DND-41 (cell line): ENCODE data around the gene TOLLIP.

ENCODE experiments used
- ATAC-seq: fragments of 200-7000 bp; cut with Tn5 transposase; 3 replicates; pipeline ENCODE4 v1.9.1; 2021; ENCODE audit warnings: low read depth; ENCODE audit not compliant: insufficient read depth
- DNase-seq: peaks from one replicate; pipeline ENCODE4 v3.0.0-alpha.2; 2020
- H2AFZ ChIP-seq: 2 replicates; pipeline ENCODE4 v1.6.0; 2012; ENCODE audit warnings: low read depth, low read length
- H3K27ac ChIP-seq: 2 replicates; pipeline ENCODE4 v1.5.1; 2012; ENCODE audit warnings: low read length, inconsistent platforms
- H3K27me3 ChIP-seq: fragments of 200-600 bp; sonication (generic); 2 replicates; pipeline ENCODE4 v1.6.0; 2012; ENCODE audit warnings: low read length, mild to moderate bottlenecking, inconsistent platforms; ENCODE audit not compliant: insufficient read depth, poor library complexity
- H3K36me3 ChIP-seq: 2 replicates; pipeline ENCODE4 v1.5.1; 2012; ENCODE audit warnings: low read length, inconsistent platforms; ENCODE audit not compliant: insufficient read depth
- H3K4me1 ChIP-seq: 2 replicates; pipeline ENCODE4 v1.5.1; 2012; ENCODE audit warnings: mild to moderate bottlenecking, low read length; ENCODE audit not compliant: insufficient read depth
- H3K4me2 ChIP-seq: 2 replicates; pipeline ENCODE4 v1.6.0; 2012; ENCODE audit warnings: mild to moderate bottlenecking, moderate library complexity, low read length, inconsistent platforms; ENCODE audit not compliant: insufficient read depth
- H3K4me3 ChIP-seq, 2 experiments: fragments of 200-600 bp in 1 of 2; shearing (Covaris generic) in 1 of 2; 2 replicates each; pipeline ENCODE4 v1.5.1; 2012 to 2016; ENCODE audit warnings: inconsistent platforms in 2 of 2, low read length in 2 of 2, mild to moderate bottlenecking in 2 of 2, low read depth in 1 of 2, moderate library complexity in 1 of 2
- H3K79me2 ChIP-seq: 2 replicates; pipeline ENCODE4 v1.6.0; 2012; ENCODE audit warnings: low read length, inconsistent platforms; ENCODE audit not compliant: insufficient read depth
- H3K9ac ChIP-seq: 2 replicates; pipeline ENCODE4 v1.6.0; 2012; ENCODE audit warnings: low read depth, mild to moderate bottlenecking, inconsistent platforms, low read length, moderate library complexity
- H3K9me3 ChIP-seq: 2 replicates; pipeline ENCODE4 v1.5.1; 2012; ENCODE audit warnings: low read length, moderate library complexity, mild to moderate bottlenecking, inconsistent platforms; ENCODE audit not compliant: insufficient read depth, severe bottlenecking
- H4K20me1 ChIP-seq: 2 replicates; pipeline ENCODE4 v1.6.0; 2012; ENCODE audit warnings: low read length; ENCODE audit not compliant: insufficient read depth
- EZH2 ChIP-seq: IDR thresholded peaks from 3 replicates; pipeline ENCODE4 v1.6.1; 2012; ENCODE audit warnings: borderline replicate concordance, low read depth, mild to moderate bottlenecking, moderate library complexity, low read length, inconsistent platforms; ENCODE audit not compliant: severe bottlenecking
- TF ChIP-seq, protein P1 (sequence below): IDR thresholded peaks from 2 replicates; pipeline ENCODE4 v1.5.1; 2012; ENCODE audit warnings: borderline replicate concordance, low read length, moderate library complexity, mild to moderate bottlenecking; ENCODE audit not compliant: poor library complexity, severe bottlenecking; ENCODE audit errors: extremely low read depth

TOLLIP gene

GRCh38 chr11:1292644-1293618 lies 16.5 kb downstream of the TOLLIP start:
- Histone ChIP-seq H3K27ac (no peak overlapping the region), H2AFZ (no peak overlapping the region), H3K4me3 (no peak overlapping the region), H3K4me2 (no peak overlapping the region), H3K4me1 (no peaks in the 10 kb centered on the region), H3K9ac (no peak overlapping the region), H3K9me3 (no peaks in the 10 kb centered on the region), H3K36me3 (peaks cover 69% of the 10 kb centered on the region), H3K27me3 (no peaks in the 10 kb centered on the region), H4K20me1 (peaks cover 60% of the 10 kb centered on the region), H3K79me2 (peaks cover 30% of the 10 kb centered on the region)
- TF ChIP-seq, protein P1, sequence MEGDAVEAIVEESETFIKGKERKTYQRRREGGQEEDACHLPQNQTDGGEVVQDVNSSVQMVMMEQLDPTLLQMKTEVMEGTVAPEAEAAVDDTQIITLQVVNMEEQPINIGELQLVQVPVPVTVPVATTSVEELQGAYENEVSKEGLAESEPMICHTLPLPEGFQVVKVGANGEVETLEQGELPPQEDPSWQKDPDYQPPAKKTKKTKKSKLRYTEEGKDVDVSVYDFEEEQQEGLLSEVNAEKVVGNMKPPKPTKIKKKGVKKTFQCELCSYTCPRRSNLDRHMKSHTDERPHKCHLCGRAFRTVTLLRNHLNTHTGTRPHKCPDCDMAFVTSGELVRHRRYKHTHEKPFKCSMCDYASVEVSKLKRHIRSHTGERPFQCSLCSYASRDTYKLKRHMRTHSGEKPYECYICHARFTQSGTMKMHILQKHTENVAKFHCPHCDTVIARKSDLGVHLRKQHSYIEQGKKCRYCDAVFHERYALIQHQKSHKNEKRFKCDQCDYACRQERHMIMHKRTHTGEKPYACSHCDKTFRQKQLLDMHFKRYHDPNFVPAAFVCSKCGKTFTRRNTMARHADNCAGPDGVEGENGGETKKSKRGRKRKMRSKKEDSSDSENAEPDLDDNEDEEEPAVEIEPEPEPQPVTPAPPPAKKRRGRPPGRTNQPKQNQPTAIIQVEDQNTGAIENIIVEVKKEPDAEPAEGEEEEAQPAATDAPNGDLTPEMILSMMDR, result no peak
- no peak for TF ChIP-seq EZH2
- ATAC-seq, result no peak
- DNase-seq, result no peak

GRCh38 chr11:1292018-1292643 lies 17.3 kb downstream of the TOLLIP start:
- TF ChIP-seq, protein P1, result no peak
- no peak for TF ChIP-seq EZH2
- Histone ChIP-seq H3K4me1 (no peaks in the 10 kb centered on the region), H3K27me3 (no peaks in the 10 kb centered on the region), H3K9me3 (no peaks in the 10 kb centered on the region), H2AFZ (no peak overlapping the region), H3K4me3 (no peak overlapping the region), H3K9ac (no peak overlapping the region), H3K4me2 (no peak overlapping the region), H3K27ac (no peak overlapping the region), H3K79me2 (peaks cover 22% of the 10 kb centered on the region), H4K20me1 (peaks cover 54% of the 10 kb centered on the region), H3K36me3 (peaks cover 67% of the 10 kb centered on the region)
- no peak for ATAC-seq
- no peak for DNase-seq

DNA sequence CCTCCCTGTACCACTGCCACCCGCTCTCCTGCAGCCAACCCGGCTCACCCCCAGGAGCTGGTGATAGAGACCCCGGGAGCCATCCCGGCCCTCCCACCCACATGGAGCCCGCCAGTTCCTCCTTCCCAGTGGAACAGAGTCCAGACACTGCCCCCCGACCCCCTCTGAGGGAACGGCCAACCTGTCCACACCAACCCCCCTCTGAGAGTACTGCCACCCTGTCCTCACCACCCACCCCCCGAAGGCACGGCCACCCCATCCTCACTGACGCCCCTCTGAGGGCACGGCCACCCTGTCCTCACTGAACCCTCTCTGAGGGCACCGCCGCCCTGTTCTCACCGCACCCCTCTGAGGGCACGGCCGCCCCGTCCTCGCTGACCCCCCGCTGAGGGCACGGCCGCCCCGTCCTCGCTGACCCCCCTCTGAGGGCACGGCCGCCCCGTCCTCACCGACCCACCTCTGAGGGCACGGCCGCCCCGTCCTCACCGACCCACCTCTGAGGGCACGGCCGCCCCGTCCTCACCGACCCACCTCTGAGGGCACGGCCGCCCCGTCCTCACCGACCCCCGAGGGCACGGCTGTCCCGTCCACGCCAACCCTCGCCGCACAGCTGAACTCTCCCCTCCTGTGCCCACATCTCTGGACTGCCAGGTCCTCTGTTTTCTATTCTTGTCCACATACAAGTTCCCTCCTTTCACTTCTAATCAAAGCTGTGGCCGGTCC lies 18.0 kb downstream of the TOLLIP start:
- H3K79me2 ChIP-seq, result peaks cover 19% of the 10 kb centered on the region
- H4K20me1 ChIP-seq, result peaks cover 51% of the 10 kb centered on the region
- H3K27me3 ChIP-seq, result no peaks in the 10 kb centered on the region
- TF ChIP-seq, protein P1, result no peak
- TF ChIP-seq EZH2, result no peak
- H2AFZ ChIP-seq, result no peak overlapping the region
- no peak overlapping the region for H3K4me3 ChIP-seq
- no peaks in the 10 kb centered on the region for H3K9me3 ChIP-seq
- H3K4me1 ChIP-seq, result no peaks in the 10 kb centered on the region
- ATAC-seq (no peak), DNase-seq (no peak)
- no peak overlapping the region for H3K9ac ChIP-seq
- no peak overlapping the region for H3K4me2 ChIP-seq
- H3K27ac ChIP-seq, result no peak overlapping the region
- peaks cover 69% of the 10 kb centered on the region for H3K36me3 ChIP-seq
